K562 (cell line): ENCODE measurements around the gene UBL5. TPM values are rescaled to one million over a fixed set of nuclear protein-coding genes. Genes with fewer than 3 reads are reported as not detected.

Experiments used
- BRD4 ChIP-seq: fragments of 200-600 bp; sonication (generic); IDR thresholded peaks from 2 replicates; pipeline ENCODE4 v1.6.1; 2017; ENCODE audit warnings: inconsistent platforms
- EP400 ChIP-seq: fragments of 450-650 bp; IDR thresholded peaks from 2 replicates; pipeline ENCODE4 v1.6.1; 2017; ENCODE audit warnings: antibody characterized with exemption, mild to moderate bottlenecking, moderate library complexity
- ETV1 ChIP-seq: fragments of 450-650 bp; conservative IDR thresholded peaks from 2 replicates; pipeline ENCODE4 v1.6.1; 2016; ENCODE audit warnings: missing genetic modification characterization, control low read depth, low read depth, missing compliant biosample characterization
- EZH2 ChIP-seq: IDR thresholded peaks from 2 replicates; pipeline ENCODE4 v1.6.1; 2012; ENCODE audit warnings: low read depth, mild to moderate bottlenecking, inconsistent platforms, low read length, borderline replicate concordance
- FOSL1 ChIP-seq: fragments of 200-800 bp; sonication (Bioruptor generic); conservative IDR thresholded peaks from 2 replicates; pipeline ENCODE4 v1.6.1; 2016; ENCODE audit warnings: missing genetic modification characterization, missing compliant biosample characterization
- GABPA ChIP-seq: fragments of 200-800 bp; sonication (Bioruptor generic); conservative IDR thresholded peaks from 2 replicates; pipeline ENCODE4 v1.6.1; 2016; ENCODE audit warnings: low read depth, missing genetic modification characterization, missing compliant biosample characterization
- HMGN3 ChIP-seq: IDR thresholded peaks from 2 replicates; pipeline ENCODE4 v1.6.1; 2011; ENCODE audit warnings: borderline replicate concordance, low read depth, mild to moderate bottlenecking, mixed read lengths, low read length; ENCODE audit not compliant: insufficient read length; ENCODE audit errors: extremely low read depth
- ILF3 ChIP-seq: fragments of 450-650 bp; IDR thresholded peaks from 2 replicates; pipeline ENCODE4 v1.6.1; 2018; ENCODE audit warnings: antibody characterized with exemption, mild to moderate bottlenecking, moderate library complexity, borderline replicate concordance
- JUND ChIP-seq, 2 experiments: IDR thresholded peaks; 2 replicates in 1 of 2; 3 replicates in 1 of 2; pipeline ENCODE4 v1.6.1; 2011; ENCODE audit warnings: borderline replicate concordance in 2 of 2, low read depth in 2 of 2, low read length in 2 of 2, improper control_type of control experiment in 1 of 2, missing biosample characterization in 1 of 2, missing genetic modification characterization in 1 of 2, missing genetic modification reagents in 1 of 2
- KDM5B ChIP-seq: fragments of 200-600 bp; sonication (generic); IDR thresholded peaks from 2 replicates; pipeline ENCODE4 v1.6.1; 2012; ENCODE audit warnings: low read depth, mild to moderate bottlenecking, moderate library complexity, low read length, control low read depth, inconsistent platforms; ENCODE audit not compliant: insufficient replicate concordance
- KHSRP ChIP-seq: fragments of 450-650 bp; IDR thresholded peaks from 2 replicates; pipeline ENCODE4 v1.6.1; 2017
- MYC ChIP-seq, 2 experiments: fragments of 250-450 bp in 1 of 2; sonication (Bioruptor Pico) in 1 of 2; IDR thresholded peaks; 2 replicates each; pipeline versions ENCODE4 v1.5.1 to v1.6.1; 2012 to 2021; ENCODE audit warnings: low read depth in 2 of 2, borderline replicate concordance in 1 of 2, improper control_type of control experiment in 1 of 2, low read length in 1 of 2, mild to moderate bottlenecking in 1 of 2, moderate library complexity in 1 of 2
- RAD51 ChIP-seq: fragments of 450-650 bp; IDR thresholded peaks from 2 replicates; pipeline ENCODE4 v1.7.1; 2016; ENCODE audit warnings: low read depth, mild to moderate bottlenecking, borderline replicate concordance
- SIN3A ChIP-seq, 2 experiments: fragments of 150-350 bp in 1 of 2; IDR thresholded peaks; 2 replicates each; pipeline ENCODE4 v1.6.1; 2011 to 2016; ENCODE audit warnings: borderline replicate concordance in 2 of 2, low read depth in 2 of 2, low read length in 2 of 2, mild to moderate bottlenecking in 2 of 2, moderate library complexity in 2 of 2; ENCODE audit not compliant: control insufficient read depth in 1 of 2
- TCF7L2 ChIP-seq: fragments of 150-350 bp; IDR thresholded peaks from 2 replicates; pipeline ENCODE4 v1.6.1; 2016; ENCODE audit warnings: low read depth, mild to moderate bottlenecking, low read length, moderate library complexity
- TOE1 ChIP-seq, 2 experiments: fragments of 450-650 bp in 1 of 2; sonication (generic) in 1 of 2; formaldehyde crosslinking in 1 of 2; IDR thresholded peaks; 2 replicates each; pipeline versions ENCODE4 v1.7.1 to v1.8.0; 2016 to 2022; ENCODE audit warnings: borderline replicate concordance in 2 of 2, mild to moderate bottlenecking in 2 of 2, antibody characterized with exemption in 1 of 2, inconsistent platforms in 1 of 2, low read depth in 1 of 2, missing genetic modification reagents in 1 of 2, moderate library complexity in 1 of 2
- XRCC5 ChIP-seq: fragments of 200-400 bp; formaldehyde crosslinking; IDR thresholded peaks from 2 replicates; pipeline ENCODE4 v1.6.1; 2017; ENCODE audit warnings: low read depth, mild to moderate bottlenecking, low read length
- ZNF766 ChIP-seq: fragments of 200-800 bp; sonication (Bioruptor generic); conservative IDR thresholded peaks from 2 replicates; pipeline ENCODE4 v1.6.1; 2016; ENCODE audit warnings: missing genetic modification characterization, missing compliant biosample characterization
- polyA plus RNA-seq, 8 experiments: library from polyadenylated mRNA; depleted of rRNA in 4 of 8; stranded (reverse) in 5 of 8; unstranded in 3 of 8; fragments of >200 nt; fragmentation: Nextera tagmentation in 2 of 8; fragmentation: Illumina TruSeq in 1 of 8; extraction: Ambion mirVana in 2 of 8; extraction: Trizol in 1 of 8; gene quantifications; 2 replicates each; pipeline versions ENCODE4 v1.2.1 to v1.2.3, GENCODE V29; 2011 to 2014; ENCODE audit warnings: inconsistent platforms in 1 of 8, missing spikeins in 1 of 8
- total RNA-seq, 7 experiments: library from RNA; depleted of rRNA in 6 of 7; stranded (reverse); fragments of >200 nt in 6 of 7; fragmentation: Illumina TruSeq in 2 of 7; extraction: Trizol in 2 of 7; gene quantifications; 2 replicates each; pipeline versions ENCODE4 v1.2.1 to v1.2.3, GENCODE V29; 2011 to 2021; ENCODE audit warnings: low replicate concordance in 1 of 7
- TF ChIP-seq, protein P1 (sequence below), 2 experiments: fragments of 150-350 bp in 1 of 2; IDR thresholded peaks; 2 replicates each; pipeline ENCODE4 v1.6.1; 2012 to 2016; ENCODE audit warnings: low read depth in 2 of 2, low read length in 2 of 2, mild to moderate bottlenecking in 1 of 2, moderate library complexity in 1 of 2

UBL5 gene
- total and polyA plus RNA-seq, 9 of the 15 experiments (the other 6 are each of a cell fraction or from before 2014, with no cell fraction given), result 410 to 1,266 (median 613) TPM

DNA sequence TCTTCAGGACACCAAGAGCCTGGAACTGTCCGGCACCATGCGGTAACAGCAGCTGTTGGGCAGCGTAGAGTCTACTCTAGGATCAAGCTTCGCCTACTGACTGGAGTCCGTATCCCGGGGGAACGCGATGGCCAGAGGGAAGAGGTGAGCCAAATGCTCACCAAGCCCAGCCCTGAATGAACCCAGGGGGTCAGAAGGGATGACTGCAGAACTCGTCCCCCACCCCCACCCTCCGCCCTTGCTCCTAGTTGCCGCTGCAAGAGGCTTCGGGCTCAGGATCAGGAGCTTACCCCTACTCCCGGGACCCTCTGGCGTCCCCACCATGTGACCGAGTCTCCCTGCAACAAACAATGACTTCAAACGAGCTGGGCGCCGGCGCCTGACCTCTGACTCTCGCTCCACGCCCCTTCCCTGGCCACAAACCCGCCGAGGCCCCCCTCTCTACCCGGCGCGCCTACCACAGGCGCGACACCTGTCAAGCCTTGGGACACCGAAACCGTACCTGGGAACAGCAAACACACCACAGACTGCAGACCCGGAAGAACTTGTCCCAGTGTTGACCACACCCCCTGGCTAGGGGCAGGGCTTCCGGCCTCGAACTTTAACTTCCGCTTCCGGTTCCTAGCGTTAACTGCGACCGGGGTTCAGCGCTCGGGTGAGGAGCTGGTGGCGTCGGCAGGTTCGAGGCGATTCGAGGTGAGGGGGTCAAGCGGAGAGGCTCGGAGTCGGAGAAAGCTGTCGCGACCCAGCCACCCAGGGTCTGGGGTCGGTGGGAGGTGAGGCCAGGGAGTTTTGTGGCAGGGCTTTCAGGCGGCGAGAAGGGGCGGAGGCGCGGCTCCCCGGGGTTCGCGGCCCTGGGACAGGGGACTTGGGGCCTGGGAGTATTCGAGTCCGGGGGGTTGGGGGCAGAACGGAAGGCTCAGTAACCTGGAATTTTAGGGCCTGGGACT is at the start of gene UBL5 (continued):
- TF ChIP-seq FOSL1 (tag) (0 out of 2 replicates have a peak, but pooled peaks have one; percentile 22), GABPA (peak; percentile 99), ETV1 (tag) (peak; percentile 61), ZNF766 (CRISPR knock-in tag) (0 out of 2 replicates have a peak, but pooled peaks have one; percentile 33), RAD51 (peak; percentile 56; the same call in 1 of the 2 replicates), KHSRP (no peak), KDM5B (peak; percentile 88), EP400 (peak; percentile 85), BRD4 (no peak), JUND (IDR thresholded peaks at IDR 0.05; ENCODE audit: borderline replicate concordance, low read depth, low read length) (peak; percentile 37), JUND (tag; IDR thresholded peaks at IDR 0.05; ENCODE audit: borderline replicate concordance, low read depth, low read length) (peak; percentile 35; the same call in 1 of the 3 replicates), TCF7L2 (no peak), ILF3 (no peak), EZH2 (no peak), TOE1 (IDR thresholded peaks at IDR 0.05; ENCODE audit: borderline replicate concordance) (peak; percentile 60; the same call in 1 of the 2 replicates), TOE1 (CRISPR knock-in tag; IDR thresholded peaks at IDR 0.05; ENCODE audit: borderline replicate concordance, low read depth) (no peak), MYC (IDR thresholded peaks at IDR 0.05; ENCODE audit: low read depth, low read length) (peak; percentile 75; the same call in 1 of the 2 replicates), MYC (CRISPR knock-in tag; IDR thresholded peaks at IDR 0.05; ENCODE audit: borderline replicate concordance, low read depth) (peak; percentile 49; the same call in 1 of the 2 replicates), XRCC5 (peak; percentile 85; the same call in 1 of the 2 replicates), SIN3A (IDR thresholded peaks at IDR 0.05; ENCODE audit: borderline replicate concordance in 2 of 2, control insufficient read depth in 1 of 2, low read depth in 2 of 2, low read length in 2 of 2) (peak in 1 of 2 experiments; percentile 93; a peak in 3 of 4 replicates), HMGN3 (peak; percentile 53)
- TF ChIP-seq, protein P1, sequence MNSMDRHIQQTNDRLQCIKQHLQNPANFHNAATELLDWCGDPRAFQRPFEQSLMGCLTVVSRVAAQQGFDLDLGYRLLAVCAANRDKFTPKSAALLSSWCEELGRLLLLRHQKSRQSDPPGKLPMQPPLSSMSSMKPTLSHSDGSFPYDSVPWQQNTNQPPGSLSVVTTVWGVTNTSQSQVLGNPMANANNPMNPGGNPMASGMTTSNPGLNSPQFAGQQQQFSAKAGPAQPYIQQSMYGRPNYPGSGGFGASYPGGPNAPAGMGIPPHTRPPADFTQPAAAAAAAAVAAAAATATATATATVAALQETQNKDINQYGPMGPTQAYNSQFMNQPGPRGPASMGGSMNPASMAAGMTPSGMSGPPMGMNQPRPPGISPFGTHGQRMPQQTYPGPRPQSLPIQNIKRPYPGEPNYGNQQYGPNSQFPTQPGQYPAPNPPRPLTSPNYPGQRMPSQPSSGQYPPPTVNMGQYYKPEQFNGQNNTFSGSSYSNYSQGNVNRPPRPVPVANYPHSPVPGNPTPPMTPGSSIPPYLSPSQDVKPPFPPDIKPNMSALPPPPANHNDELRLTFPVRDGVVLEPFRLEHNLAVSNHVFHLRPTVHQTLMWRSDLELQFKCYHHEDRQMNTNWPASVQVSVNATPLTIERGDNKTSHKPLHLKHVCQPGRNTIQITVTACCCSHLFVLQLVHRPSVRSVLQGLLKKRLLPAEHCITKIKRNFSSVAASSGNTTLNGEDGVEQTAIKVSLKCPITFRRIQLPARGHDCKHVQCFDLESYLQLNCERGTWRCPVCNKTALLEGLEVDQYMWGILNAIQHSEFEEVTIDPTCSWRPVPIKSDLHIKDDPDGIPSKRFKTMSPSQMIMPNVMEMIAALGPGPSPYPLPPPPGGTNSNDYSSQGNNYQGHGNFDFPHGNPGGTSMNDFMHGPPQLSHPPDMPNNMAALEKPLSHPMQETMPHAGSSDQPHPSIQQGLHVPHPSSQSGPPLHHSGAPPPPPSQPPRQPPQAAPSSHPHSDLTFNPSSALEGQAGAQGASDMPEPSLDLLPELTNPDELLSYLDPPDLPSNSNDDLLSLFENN (IDR thresholded peaks at IDR 0.05; ENCODE audit: low read depth in 2 of 2, low read length in 2 of 2), result peak in 1 of 2 experiments; percentile 16; a peak in 1 of 4 replicates
